Karpas-422 (cell line): ENCODE measurements around the gene USP25. TPM values are rescaled to one million over a fixed set of nuclear protein-coding genes. Genes with fewer than 3 reads are reported as not detected.

Source experiments
- DNase-seq: peaks from one replicate; pipeline ENCODE4 v3.0.0-alpha.2; 2015
- H2AFZ ChIP-seq: fragments of 200-600 bp; sonication (generic); 2 replicates; pipeline ENCODE4 v1.6.1; 2014; ENCODE audit warnings: antibody characterized with exemption, low read length, mixed read lengths
- H3K27ac ChIP-seq: fragments of 200-600 bp; sonication (generic); 2 replicates; pipeline ENCODE4 v1.5.1; 2014; ENCODE audit warnings: mild to moderate bottlenecking, low read length, moderate library complexity
- H3K27me3 ChIP-seq: fragments of 200-600 bp; sonication (generic); 2 replicates; pipeline ENCODE4 v1.6.1; 2014; ENCODE audit warnings: low read length, mixed read lengths
- H3K36me3 ChIP-seq: fragments of 200-600 bp; sonication (generic); 2 replicates; pipeline ENCODE4 v1.6.1; 2014; ENCODE audit warnings: low read length, mixed read lengths; ENCODE audit not compliant: insufficient read depth
- H3K4me1 ChIP-seq: fragments of 200-600 bp; sonication (generic); 2 replicates; pipeline ENCODE4 v1.6.1; 2014; ENCODE audit warnings: mild to moderate bottlenecking, low read length, mixed read lengths
- H3K4me2 ChIP-seq: fragments of 200-600 bp; sonication (generic); 2 replicates; pipeline ENCODE4 v1.6.1; 2014; ENCODE audit warnings: low read length, low read depth, mild to moderate bottlenecking; ENCODE audit not compliant: poor library complexity, severe bottlenecking
- H3K4me3 ChIP-seq: fragments of 200-600 bp; sonication (generic); 2 replicates; pipeline ENCODE4 v1.5.1; 2014; ENCODE audit warnings: mild to moderate bottlenecking, antibody characterized with exemption, low read length, mixed read lengths
- H3K79me2 ChIP-seq: fragments of 200-600 bp; sonication (generic); 2 replicates; pipeline ENCODE4 v1.6.1; 2014; ENCODE audit warnings: mild to moderate bottlenecking, low read length, mixed read lengths
- H3K9ac ChIP-seq: fragments of 200-600 bp; sonication (generic); 2 replicates; pipeline ENCODE4 v1.6.0; 2014; ENCODE audit warnings: low read length
- H3K9me2 ChIP-seq: fragments of 200-600 bp; sonication (generic), shearing (Covaris generic); replicated peaks from 2 replicates; pipeline ENCODE4 v1.6.0; 2014; ENCODE audit warnings: mild to moderate bottlenecking, low read length, moderate library complexity; ENCODE audit not compliant: insufficient read depth
- H3K9me3 ChIP-seq: fragments of 300-700, 200-600 bp; sonication (generic); 2 replicates; pipeline ENCODE4 v1.6.1; 2014; ENCODE audit warnings: low read length, mixed read lengths
- H4K20me1 ChIP-seq: fragments of 200-600 bp; sonication (generic); 2 replicates; pipeline ENCODE4 v1.6.1; 2014; ENCODE audit warnings: mild to moderate bottlenecking, antibody characterized with exemption, low read length, low read depth; ENCODE audit not compliant: insufficient read depth
- total RNA-seq: library from RNA; depleted of rRNA; stranded (reverse); fragments of >200 nt; shearing (Covaris generic); gene quantifications from 2 replicates; pipeline ENCODE4 v1.2.3, GENCODE V29; 2014; ENCODE audit warnings: low replicate concordance

USP25 gene
- total RNA-seq, 1 experiment from 2014 or later = 120 TPM

- H3K9ac ChIP-seq = no peak overlapping the region
- no peak overlapping the region for H3K4me3 ChIP-seq
These were observed 34.5 kb upstream of the USP25 start for GRCh38 chr21:15695241-15695640.

DNA sequence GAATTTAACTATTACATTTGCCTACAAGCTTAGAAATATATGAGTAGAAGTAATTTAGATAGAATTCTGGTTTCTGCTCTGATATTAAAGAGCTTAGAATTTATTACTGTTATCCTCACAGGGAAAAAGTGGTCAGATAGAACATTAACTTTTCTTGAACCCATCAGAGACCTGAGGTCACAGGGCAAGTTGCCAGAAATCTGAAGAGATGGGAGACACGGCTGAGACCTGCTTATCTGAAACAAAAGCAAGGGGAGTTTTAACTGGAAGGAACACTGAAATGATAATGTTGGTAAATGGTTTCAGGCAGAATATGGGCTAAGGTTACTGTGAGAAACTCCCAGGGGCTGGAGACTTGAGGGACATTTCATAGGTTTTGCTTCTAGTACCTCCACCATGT, 28.0 kb upstream of the USP25 start:
- H3K9me3 ChIP-seq = no peaks in the 10 kb centered on the region
- H2AFZ ChIP-seq = no peak overlapping the region
- H3K27me3 ChIP-seq = no peaks in the 10 kb centered on the region
- H4K20me1 ChIP-seq = no peaks in the 10 kb centered on the region
- H3K27ac ChIP-seq = no peak overlapping the region
- no peaks in the 10 kb centered on the region for H3K36me3 ChIP-seq
- no peak overlapping the region for H3K4me2 ChIP-seq
- no peaks in the 10 kb centered on the region for H3K9me2 ChIP-seq
- H3K4me1 ChIP-seq = no peaks in the 10 kb centered on the region
- no peak for DNase-seq
- H3K9ac ChIP-seq = no peak overlapping the region
- H3K4me3 ChIP-seq = no peak overlapping the region
- no peaks in the 10 kb centered on the region for H3K79me2 ChIP-seq

More at GRCh38 chr21:15695241-15695640, 34.5 kb upstream of the USP25 start:
- no peak overlapping the region for H3K27ac ChIP-seq
- H3K36me3 ChIP-seq = no peaks in the 10 kb centered on the region
- no peak for DNase-seq
- no peaks in the 10 kb centered on the region for H3K9me2 ChIP-seq
- no peaks in the 10 kb centered on the region for H3K27me3 ChIP-seq
- H2AFZ ChIP-seq = no peak overlapping the region
- no peaks in the 10 kb centered on the region for H4K20me1 ChIP-seq
- no peaks in the 10 kb centered on the region for H3K4me1 ChIP-seq
- H3K4me2 ChIP-seq = no peak overlapping the region
- no peaks in the 10 kb centered on the region for H3K9me3 ChIP-seq
- H3K79me2 ChIP-seq = no peaks in the 10 kb centered on the region

- H2AFZ ChIP-seq = no peak overlapping the region
- H3K9me3 ChIP-seq = no peaks in the 10 kb centered on the region
- H3K4me2 ChIP-seq = no peak overlapping the region
- H3K4me1 ChIP-seq = no peaks in the 10 kb centered on the region
- no peak for DNase-seq
- H3K27me3 ChIP-seq = no peaks in the 10 kb centered on the region
- no peaks in the 10 kb centered on the region for H4K20me1 ChIP-seq
- H3K27ac ChIP-seq = no peak overlapping the region
- H3K36me3 ChIP-seq = no peaks in the 10 kb centered on the region
- H3K4me3 ChIP-seq = no peak overlapping the region
- H3K79me2 ChIP-seq = no peaks in the 10 kb centered on the region
- H3K9ac ChIP-seq = no peak overlapping the region
- H3K9me2 ChIP-seq = no peaks in the 10 kb centered on the region
These were observed 25.9 kb upstream of the USP25 start for GRCh38 chr21:15703932-15704331.

DNA sequence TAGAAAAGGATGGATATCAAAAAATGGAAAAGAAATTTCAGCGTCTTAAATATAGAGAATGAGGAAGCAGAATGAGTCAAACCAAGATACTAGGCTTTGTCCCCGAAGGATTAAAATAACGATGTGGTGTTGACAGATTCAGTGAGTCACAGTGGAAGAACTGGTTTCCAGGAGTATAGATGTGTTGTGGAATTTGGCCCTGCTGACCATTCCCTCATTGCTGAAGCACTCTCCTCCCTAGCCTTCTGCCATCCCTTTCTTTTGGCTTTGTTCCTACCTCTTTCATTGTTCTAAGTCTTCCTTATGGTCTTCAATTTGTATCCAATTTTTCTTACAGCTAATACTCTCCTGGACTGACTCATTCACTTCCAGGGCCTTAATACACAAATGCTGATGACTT, 23.1 kb upstream of the USP25 start:
- H3K79me2 ChIP-seq = no peaks in the 10 kb centered on the region
- H3K4me2 ChIP-seq = no peak overlapping the region
- H3K27me3 ChIP-seq = no peaks in the 10 kb centered on the region
- no peak overlapping the region for H3K4me3 ChIP-seq
- H3K9ac ChIP-seq = no peak overlapping the region
- no peaks in the 10 kb centered on the region for H3K36me3 ChIP-seq
- H2AFZ ChIP-seq = no peak overlapping the region
- H3K27ac ChIP-seq = no peak overlapping the region
- no peaks in the 10 kb centered on the region for H3K4me1 ChIP-seq
- H3K9me2 ChIP-seq = no peaks in the 10 kb centered on the region
- no peak for DNase-seq
- no peaks in the 10 kb centered on the region for H3K9me3 ChIP-seq
- no peaks in the 10 kb centered on the region for H4K20me1 ChIP-seq

DNA sequence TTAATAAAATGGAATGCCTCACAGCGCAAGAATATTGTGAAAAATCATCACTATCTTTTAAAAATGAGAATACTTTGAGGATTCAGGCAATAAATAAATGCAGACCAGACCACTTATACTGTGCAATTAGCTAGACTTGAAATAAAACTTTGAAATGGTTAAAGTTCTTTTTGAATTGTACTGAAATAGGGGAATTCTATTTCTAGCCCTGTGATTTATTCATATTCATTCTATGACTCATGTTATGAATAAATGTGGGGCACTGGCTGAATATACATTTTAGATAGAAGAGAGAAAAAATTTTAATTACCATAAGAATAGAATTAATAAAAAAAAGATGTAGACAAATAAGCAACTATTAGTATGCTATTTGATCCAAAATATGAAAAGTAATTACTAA, 16.4 kb upstream of the USP25 start:
- Histone ChIP-seq H3K27me3 (0 out of 2 replicates have a peak, but pooled peaks cover 2% of the 10 kb centered on the region), H3K4me1 (no peaks in the 10 kb centered on the region), H2AFZ (no peak overlapping the region), H3K36me3 (no peaks in the 10 kb centered on the region), H3K27ac (no peak overlapping the region), H3K9me2 (no peaks in the 10 kb centered on the region), H3K4me2 (no peak overlapping the region), H3K9me3 (no peaks in the 10 kb centered on the region), H3K4me3 (no peak overlapping the region), H4K20me1 (no peaks in the 10 kb centered on the region), H3K79me2 (no peaks in the 10 kb centered on the region), H3K9ac (no peak overlapping the region)
- DNase-seq = no peak

DNA sequence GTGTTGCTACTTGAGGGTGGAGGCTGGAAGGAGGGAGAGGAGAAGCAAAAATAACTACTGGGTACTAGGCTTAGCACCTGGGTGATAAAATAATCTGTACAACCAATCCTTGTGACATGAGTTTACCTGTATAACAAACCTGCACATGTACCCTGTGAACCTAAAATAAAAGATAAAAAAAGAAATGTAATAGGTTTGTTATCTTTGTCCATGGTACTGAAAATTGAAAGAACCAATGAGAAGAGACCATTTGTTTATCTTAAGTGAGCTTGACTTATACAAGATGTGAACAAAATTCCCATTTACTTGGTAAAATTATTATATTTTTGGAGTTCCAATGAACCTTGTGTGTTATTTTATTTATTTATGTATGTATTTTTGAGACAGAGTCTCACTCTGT, 11.1 kb upstream of the USP25 start:
- no peaks in the 10 kb centered on the region for H3K79me2 ChIP-seq
- H3K4me2 ChIP-seq = no peak overlapping the region
- no peaks in the 10 kb centered on the region for H3K9me3 ChIP-seq
- no peak overlapping the region for H3K4me3 ChIP-seq
- no peak for DNase-seq
- no peak overlapping the region for H2AFZ ChIP-seq
- H4K20me1 ChIP-seq = no peaks in the 10 kb centered on the region
- H3K36me3 ChIP-seq = no peaks in the 10 kb centered on the region
- no peak overlapping the region for H3K27ac ChIP-seq
- H3K4me1 ChIP-seq = no peaks in the 10 kb centered on the region
- no peak overlapping the region for H3K9ac ChIP-seq
- 0 out of 2 replicates have a peak, but pooled peaks cover 5% of the 10 kb centered on the region for H3K27me3 ChIP-seq
- no peaks in the 10 kb centered on the region for H3K9me2 ChIP-seq

GRCh38 chr21:15719976-15720375, 9.8 kb upstream of the USP25 start:
- Histone ChIP-seq H4K20me1 (no peaks in the 10 kb centered on the region), H3K79me2 (no peaks in the 10 kb centered on the region), H3K27ac (no peak overlapping the region), H3K9me2 (no peaks in the 10 kb centered on the region), H3K4me3 (no peak overlapping the region), H3K27me3 (0 out of 2 replicates have a peak, but pooled peaks cover 5% of the 10 kb centered on the region), H3K9me3 (no peaks in the 10 kb centered on the region), H3K4me1 (no peaks in the 10 kb centered on the region), H3K36me3 (no peaks in the 10 kb centered on the region), H3K4me2 (no peak overlapping the region), H2AFZ (no peak overlapping the region), H3K9ac (no peak overlapping the region)
- no peak for DNase-seq

DNA sequence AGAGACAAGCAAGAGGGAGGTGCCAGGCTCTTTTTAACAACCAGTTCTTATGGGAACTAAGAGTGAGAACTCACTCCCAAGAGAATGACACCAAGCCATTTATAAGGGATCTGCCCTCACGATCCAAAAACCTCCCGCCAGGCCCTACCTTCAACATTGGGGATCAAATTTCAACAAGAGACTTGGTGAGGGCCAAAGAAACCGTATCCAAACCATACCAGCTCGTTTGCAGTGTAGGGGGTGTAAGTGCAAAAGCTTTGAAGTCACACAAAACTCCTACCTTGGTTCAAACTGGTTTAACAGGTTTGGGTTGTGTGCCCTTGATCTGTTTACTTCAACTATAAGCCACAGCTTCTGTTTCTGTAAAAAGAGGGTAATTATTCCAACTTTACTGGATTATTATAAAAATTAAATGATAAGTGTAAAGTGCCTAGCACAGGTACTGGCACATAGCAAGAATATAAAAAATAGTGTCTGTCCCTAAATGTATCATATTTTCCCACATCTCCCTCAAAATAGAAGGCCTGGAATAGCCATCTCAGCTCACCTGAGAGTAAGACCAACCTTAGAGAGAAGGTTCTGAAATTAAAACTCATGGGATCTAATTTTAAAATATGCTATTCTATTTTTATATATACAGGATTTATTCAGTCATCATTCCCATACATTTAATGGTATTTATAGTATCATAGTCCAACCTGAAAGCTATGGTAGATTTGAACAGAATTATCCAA, 7.0 kb upstream of the USP25 start:
- no peaks in the 10 kb centered on the region for H3K9me3 ChIP-seq
- H3K79me2 ChIP-seq = no peaks in the 10 kb centered on the region
- H3K36me3 ChIP-seq = no peaks in the 10 kb centered on the region
- H3K27me3 ChIP-seq = 0 out of 2 replicates have a peak, but pooled peaks cover 3% of the 10 kb centered on the region
- no peak overlapping the region for H3K9ac ChIP-seq
- no peak overlapping the region for H2AFZ ChIP-seq
- H4K20me1 ChIP-seq = no peaks in the 10 kb centered on the region
- no peak for DNase-seq
- no peaks in the 10 kb centered on the region for H3K4me1 ChIP-seq
- H3K4me2 ChIP-seq = no peak overlapping the region
- no peaks in the 10 kb centered on the region for H3K9me2 ChIP-seq
- H3K4me3 ChIP-seq = no peak overlapping the region
- no peak overlapping the region for H3K27ac ChIP-seq
